ENCODE results near the gene CBLC.

CBLC gene

DNA sequence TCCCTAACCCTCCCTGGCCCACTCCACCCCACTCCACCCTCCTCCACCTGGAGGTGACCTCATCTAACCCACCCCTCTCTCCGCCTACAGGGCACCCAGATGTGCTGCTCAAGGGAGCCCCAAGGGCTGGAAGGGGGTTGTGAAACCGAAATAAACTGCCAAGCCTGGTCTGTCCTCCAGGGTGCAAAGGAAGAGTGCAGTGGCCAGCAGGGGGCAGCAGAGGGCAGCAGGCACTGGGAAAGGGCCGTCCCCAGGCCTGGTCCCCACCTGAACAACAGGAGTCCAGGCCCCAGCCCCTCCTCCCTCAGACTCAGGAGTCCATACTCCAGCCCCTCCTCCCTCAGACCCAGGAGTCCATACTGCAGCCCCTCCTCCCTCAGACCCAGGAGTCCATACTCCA lies 22.8 kb downstream of the CBLC start:
- Histone ChIP-seq H3K4me3 (ENCODE audit: low read length) (no peak overlapping the region), H3K9ac (ENCODE audit: low read length) (no peak overlapping the region), H3K4me1 (ENCODE audit: control insufficient read depth, insufficient read depth, low read length) (no peaks in the 10 kb centered on the region), H3K27ac (ENCODE audit: low read depth, low read length) (no peak overlapping the region), H3K27me3 (ENCODE audit: control insufficient read depth, insufficient read depth, low read length) (no peaks in the 10 kb centered on the region), H3K36me3 (ENCODE audit: control insufficient read depth, insufficient read depth, low read length) (no peaks in the 10 kb centered on the region)

DNA sequence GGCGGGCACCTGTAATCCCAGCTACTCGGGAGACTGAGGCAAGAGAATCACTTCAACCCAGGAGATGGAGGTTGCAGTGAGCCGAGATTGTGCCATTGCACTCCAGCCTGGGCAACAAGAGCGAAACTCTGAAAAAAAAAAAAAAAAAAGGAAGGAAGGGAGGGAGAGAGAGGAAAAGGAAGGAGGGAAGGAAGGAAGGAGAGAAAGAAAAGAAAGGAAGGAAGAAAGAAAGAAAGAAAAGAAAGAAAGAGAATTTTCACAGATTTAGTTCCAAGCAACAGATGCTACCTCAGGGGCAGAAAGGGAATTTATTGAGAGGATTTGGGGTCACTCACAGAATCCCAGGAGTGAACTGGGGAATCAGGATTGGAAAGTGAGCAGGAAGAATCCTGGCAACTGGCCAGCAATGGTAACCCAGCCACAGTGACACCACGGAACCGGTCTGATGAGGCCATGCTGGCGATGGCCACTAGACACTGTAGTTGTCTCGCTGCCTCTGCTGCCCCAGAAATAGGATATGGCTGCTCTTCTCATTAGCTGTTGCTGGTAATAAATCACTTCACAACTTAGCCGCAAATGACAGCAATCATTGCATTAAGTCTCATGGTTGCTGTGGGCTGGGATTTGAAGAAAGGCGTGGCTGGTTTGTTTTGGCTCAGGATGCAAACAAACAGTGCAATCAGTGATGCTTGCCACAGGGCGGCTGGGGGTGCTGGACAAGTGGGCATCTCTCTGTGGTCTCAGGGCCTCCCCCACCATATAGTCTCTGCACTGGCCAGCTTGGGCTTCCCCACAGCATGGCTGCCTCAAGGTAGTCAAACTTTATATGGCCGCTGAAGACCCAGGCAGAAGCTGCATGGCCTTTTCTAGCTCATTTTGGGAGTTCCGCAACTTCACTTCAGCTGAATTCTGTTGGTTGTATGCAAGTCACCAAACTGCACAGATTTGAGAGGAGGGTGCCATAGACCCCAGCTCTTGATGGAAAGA lies 26.0 kb downstream of the CBLC start:
- Histone ChIP-seq H3K9ac (ENCODE audit: low read length) (no peak overlapping the region), H3K36me3 (ENCODE audit: control insufficient read depth, insufficient read depth, low read length) (no peaks in the 10 kb centered on the region), H3K27me3 (ENCODE audit: control insufficient read depth, insufficient read depth, low read length) (no peaks in the 10 kb centered on the region), H3K4me3 (ENCODE audit: low read length) (no peak overlapping the region), H3K4me1 (ENCODE audit: control insufficient read depth, insufficient read depth, low read length) (no peaks in the 10 kb centered on the region), H3K27ac (ENCODE audit: low read depth, low read length) (no peak overlapping the region)

DNA sequence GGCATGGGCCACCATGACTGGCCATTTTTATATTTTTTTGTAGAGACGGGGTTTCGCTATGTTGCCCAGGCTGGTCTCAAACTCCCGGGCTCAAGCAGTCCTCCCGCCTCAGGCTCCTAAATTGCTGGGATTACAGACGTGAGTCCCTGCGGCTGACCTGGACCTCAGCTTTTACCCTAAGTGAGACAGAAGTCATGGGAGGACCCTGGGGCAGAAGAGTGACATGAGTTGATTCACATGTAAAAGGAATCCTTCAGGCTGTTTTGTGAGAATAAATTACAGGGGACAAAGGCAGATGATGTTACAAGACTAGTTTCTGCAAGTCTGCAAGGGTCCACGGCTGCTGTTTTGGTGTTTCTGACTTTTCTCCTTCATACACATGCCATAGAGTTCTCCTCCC lies 28.6 kb downstream of the CBLC start:
- no peak overlapping the region for H3K9ac ChIP-seq (ENCODE audit: low read length)
- H3K27ac ChIP-seq (ENCODE audit: low read depth, low read length), result no peak overlapping the region
- H3K4me3 ChIP-seq (ENCODE audit: low read length), result no peak overlapping the region
- peaks cover 2% of the 10 kb centered on the region for H3K27me3 ChIP-seq (ENCODE audit: control insufficient read depth, insufficient read depth, low read length)
- no peaks in the 10 kb centered on the region for H3K36me3 ChIP-seq (ENCODE audit: control insufficient read depth, insufficient read depth, low read length)
- H3K4me1 ChIP-seq (ENCODE audit: control insufficient read depth, insufficient read depth, low read length), result peaks cover 6% of the 10 kb centered on the region

DNA sequence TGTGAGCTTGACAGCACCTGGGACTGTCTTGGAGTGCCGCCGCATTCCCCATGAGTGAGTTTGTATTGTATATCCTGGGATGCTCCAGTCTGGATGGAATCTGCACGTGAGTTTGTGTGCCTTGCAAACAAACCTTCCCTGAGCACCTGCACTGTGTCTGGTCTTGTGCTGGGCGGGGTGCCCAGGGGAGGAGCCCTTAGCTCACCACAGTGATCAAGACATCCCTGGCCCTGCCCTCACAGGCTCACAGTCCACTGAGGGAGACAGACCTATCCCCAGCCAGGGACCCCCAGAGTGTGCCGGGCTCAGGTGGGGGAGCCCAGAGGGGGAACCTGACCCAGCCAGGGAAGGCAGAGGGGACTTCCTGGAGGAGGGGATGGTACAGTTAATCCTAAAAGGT lies 29.5 kb downstream of the CBLC start:
- H3K4me1 ChIP-seq (ENCODE audit: control insufficient read depth, insufficient read depth, low read length), result peaks cover 6% of the 10 kb centered on the region
- peaks cover 2% of the 10 kb centered on the region for H3K27me3 ChIP-seq (ENCODE audit: control insufficient read depth, insufficient read depth, low read length)
- H3K4me3 ChIP-seq (ENCODE audit: low read length), result no peak overlapping the region
- H3K9ac ChIP-seq (ENCODE audit: low read length), result no peak overlapping the region
- H3K27ac ChIP-seq (ENCODE audit: low read depth, low read length), result no peak overlapping the region
- H3K36me3 ChIP-seq (ENCODE audit: control insufficient read depth, insufficient read depth, low read length), result no peaks in the 10 kb centered on the region

DNA sequence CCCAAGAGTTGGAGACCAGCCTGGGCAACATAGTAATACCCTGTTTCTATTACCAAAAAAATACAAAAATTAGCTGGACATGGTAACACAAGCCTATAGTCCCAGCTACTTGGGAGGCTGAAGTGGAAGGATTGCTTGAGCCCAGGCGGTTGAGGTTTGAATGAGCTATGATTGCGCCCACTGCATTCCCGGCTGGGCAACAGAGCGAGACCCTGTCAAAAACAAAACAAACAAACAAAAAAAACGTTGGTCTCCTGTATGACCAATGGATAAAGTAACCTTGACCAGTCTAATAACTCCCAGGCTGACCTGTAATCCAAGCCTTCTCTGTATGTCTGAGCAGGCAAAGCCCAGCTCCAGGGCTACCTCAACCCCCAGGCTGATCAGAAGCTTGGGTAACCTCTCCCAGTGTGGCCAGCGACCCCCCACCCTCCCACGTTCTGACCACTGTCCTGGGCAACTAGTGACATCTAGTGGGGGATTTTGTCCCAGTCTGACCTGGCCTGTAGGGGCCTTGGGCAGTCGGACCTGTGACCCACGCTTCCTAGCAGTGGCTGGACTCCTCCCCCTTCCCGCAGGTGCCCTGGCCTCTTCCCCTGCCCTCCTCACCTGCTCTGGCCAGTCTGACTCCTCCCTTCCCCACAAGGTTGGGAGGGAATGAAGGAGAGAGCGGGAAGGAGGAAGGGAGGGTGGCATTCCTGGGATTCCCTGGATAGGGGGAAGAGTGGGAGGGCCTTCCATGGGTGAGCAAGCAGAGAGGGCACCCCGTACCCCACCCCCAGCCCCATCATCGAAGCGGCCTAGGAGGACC lies 30.2 kb downstream of the CBLC start:
- H3K36me3 ChIP-seq (ENCODE audit: control insufficient read depth, insufficient read depth, low read length), result no peaks in the 10 kb centered on the region
- H3K27ac ChIP-seq (ENCODE audit: low read depth, low read length), result no peak overlapping the region
- peaks cover 2% of the 10 kb centered on the region for H3K27me3 ChIP-seq (ENCODE audit: control insufficient read depth, insufficient read depth, low read length)
- no peak overlapping the region for H3K9ac ChIP-seq (ENCODE audit: low read length)
- no peak overlapping the region for H3K4me3 ChIP-seq (ENCODE audit: low read length)
- H3K4me1 ChIP-seq (ENCODE audit: control insufficient read depth, insufficient read depth, low read length), result peaks cover 6% of the 10 kb centered on the region

DNA sequence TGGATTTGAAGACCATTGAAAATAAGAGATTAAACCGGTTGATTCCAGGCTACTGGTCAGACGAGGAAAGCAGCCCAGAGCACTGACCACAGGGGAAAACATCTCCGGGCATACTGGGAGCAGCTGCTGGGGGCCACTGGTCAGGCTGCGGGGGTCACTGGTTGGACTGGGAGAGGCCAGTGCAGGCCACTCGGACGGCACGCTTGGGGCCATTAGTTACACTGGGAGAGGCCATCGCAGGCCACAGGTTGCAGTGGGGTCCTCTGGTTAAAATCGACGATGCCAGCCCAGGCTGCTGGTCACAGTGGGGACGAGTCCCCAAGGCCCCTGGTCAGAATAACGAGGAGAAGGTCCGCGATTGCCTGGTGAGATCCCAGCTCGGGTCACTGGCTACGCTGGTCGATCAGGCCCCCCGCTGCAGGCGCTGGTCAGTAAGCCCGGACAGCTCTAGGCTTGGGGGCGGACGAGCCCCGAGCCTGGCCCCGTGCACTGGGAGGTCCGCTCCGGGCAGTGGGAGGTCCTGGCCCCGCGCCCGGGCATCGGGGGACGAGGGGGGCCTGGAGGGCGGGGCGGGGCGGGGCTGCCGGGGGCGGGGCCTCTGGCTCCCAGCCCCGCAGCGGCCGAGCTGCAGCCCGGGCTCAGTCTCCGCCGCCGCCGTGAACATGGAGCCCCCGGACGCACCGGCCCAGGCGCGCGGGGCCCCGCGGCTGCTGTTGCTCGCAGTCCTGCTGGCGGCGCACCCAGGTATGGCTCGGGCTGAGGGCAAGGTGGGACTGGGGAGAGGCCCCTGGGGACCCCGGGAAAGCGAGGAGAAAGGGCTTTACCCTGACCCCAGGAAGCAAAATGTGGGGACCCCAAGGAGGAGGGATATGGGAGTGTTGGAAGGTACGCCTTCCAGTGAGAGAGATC lies 31.0 kb downstream of the CBLC start, which contains the start of gene BCAM:
Gene BCAM, plus strand, starts transcription at position 641 of the 909 bp plus-strand sequence. Its CDS starts 22 bp downstream, at position 663.
- Histone ChIP-seq H3K9ac (ENCODE audit: low read length) (peak within 1 kb of the TSS; percentile 61), H3K4me1 (ENCODE audit: control insufficient read depth, insufficient read depth, low read length) (peaks cover 6% of the 10 kb centered on the region)

DNA sequence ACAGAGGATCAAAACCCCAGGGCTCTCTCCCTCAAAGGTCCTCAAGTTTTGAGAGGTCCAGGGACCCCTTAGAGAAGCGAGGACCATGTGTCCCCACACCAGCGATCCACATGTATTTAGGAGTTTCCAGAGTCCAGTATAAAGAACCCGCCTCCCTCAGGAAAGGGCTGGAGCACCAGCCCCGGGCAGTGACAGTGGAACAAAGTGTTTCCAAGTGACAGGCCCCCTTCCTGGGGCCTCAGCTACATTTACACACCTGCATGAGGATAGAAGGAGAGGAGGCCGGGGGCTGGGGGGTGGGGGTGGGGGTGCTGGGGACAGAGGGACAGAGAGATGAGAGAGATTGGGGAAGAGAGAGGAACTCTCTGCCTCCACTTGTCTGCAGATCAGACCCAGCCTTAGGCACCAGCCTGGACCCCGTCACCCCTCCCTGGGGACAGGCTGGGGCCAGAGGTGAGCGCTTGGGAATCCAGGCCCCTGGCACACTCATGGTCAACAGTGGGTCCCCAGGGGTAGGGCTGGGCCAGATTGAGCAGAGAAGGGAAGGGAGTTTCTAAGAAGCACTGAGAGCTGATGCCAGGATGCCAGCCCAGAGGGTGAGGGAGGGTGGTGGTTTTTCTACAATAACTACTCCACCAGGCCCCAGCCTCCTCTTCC lies 32.0 kb downstream of the CBLC start:
- H3K4me3 ChIP-seq (ENCODE audit: low read length), result peak overlapping the region; percentile 75
- peaks cover 2% of the 10 kb centered on the region for H3K27me3 ChIP-seq (ENCODE audit: control insufficient read depth, insufficient read depth, low read length)
- no peaks in the 10 kb centered on the region for H3K36me3 ChIP-seq (ENCODE audit: control insufficient read depth, insufficient read depth, low read length)
- no peak overlapping the region for H3K27ac ChIP-seq (ENCODE audit: low read depth, low read length)
- peaks cover 6% of the 10 kb centered on the region for H3K4me1 ChIP-seq (ENCODE audit: control insufficient read depth, insufficient read depth, low read length)
- H3K9ac ChIP-seq (ENCODE audit: low read length), result peak overlapping the region; percentile 61

More for the DNA sequence above, 31.0 kb downstream of the CBLC start, which contains the start of gene BCAM:
- Histone ChIP-seq H3K36me3 (ENCODE audit: control insufficient read depth, insufficient read depth, low read length) (no peaks in the 10 kb centered on the region), H3K27ac (ENCODE audit: low read depth, low read length) (no peak within 1 kb of the TSS), H3K4me3 (ENCODE audit: low read length) (peak within 1 kb of the TSS; percentile 75), H3K27me3 (ENCODE audit: control insufficient read depth, insufficient read depth, low read length) (peaks cover 2% of the 10 kb centered on the region)

DNA sequence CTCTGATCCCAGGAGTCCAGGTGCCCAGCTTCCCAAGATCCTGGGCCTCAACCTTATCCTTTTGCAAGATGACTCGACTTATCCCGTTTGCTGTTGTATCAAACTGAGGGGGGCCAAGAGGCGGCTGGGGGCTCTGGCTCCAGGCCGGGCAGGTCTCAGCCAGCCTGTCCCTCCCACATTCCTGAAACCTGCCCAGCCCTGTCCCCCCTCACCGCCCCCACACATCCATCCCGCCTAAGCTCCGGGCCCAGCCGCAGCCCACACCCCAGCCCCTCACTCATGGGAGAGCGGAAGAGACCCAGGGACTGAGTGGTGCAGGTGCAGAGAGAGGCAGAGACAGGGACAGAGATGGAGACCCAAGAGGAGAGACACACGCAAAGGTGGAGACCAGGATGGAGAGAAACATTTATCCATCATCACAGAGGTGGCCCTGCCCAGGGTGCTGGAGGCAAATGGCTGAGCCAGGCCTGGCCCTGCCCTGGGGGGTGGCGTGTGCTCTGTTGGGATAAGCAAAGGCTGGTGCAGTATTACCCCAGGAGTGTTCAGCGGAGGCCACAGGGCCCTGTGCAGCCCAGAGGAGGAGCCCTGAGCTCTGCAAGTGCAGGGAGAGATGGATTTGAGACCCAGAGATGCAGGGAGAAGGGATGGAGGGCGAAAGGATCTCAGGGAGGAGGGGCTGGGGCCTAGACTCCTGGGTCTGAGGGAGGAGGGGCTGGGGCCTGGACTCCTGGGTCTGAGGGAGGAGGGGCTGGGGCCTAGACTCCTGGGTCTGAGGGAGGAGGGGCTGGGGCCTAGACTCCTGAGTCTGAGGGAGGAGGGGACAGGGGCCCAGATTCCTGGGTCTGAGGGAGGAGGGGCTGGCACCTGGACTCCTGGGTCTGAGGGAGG lies 32.8 kb downstream of the CBLC start:
- H3K27ac ChIP-seq (ENCODE audit: low read depth, low read length), result no peak overlapping the region
- no peak overlapping the region for H3K9ac ChIP-seq (ENCODE audit: low read length)
- H3K27me3 ChIP-seq (ENCODE audit: control insufficient read depth, insufficient read depth, low read length), result peaks cover 2% of the 10 kb centered on the region
- H3K36me3 ChIP-seq (ENCODE audit: control insufficient read depth, insufficient read depth, low read length), result no peaks in the 10 kb centered on the region
- peaks cover 6% of the 10 kb centered on the region for H3K4me1 ChIP-seq (ENCODE audit: control insufficient read depth, insufficient read depth, low read length)
- H3K4me3 ChIP-seq (ENCODE audit: low read length), result no peak overlapping the region

DNA sequence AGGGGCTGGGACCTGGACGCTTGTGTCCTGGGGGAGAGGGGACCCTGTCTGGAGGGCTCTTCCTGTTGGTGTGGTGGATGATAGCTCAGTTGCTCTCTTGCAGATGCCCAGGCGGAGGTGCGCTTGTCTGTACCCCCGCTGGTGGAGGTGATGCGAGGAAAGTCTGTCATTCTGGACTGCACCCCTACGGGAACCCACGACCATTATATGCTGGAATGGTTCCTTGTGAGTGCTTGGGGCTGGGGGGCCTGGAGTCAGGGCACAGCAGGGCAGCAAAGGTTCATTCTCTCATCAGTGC lies 33.4 kb downstream of the CBLC start:
- peaks cover 6% of the 10 kb centered on the region for H3K4me1 ChIP-seq (ENCODE audit: control insufficient read depth, insufficient read depth, low read length)
- no peak overlapping the region for H3K4me3 ChIP-seq (ENCODE audit: low read length)
- H3K9ac ChIP-seq (ENCODE audit: low read length), result no peak overlapping the region
- H3K36me3 ChIP-seq (ENCODE audit: control insufficient read depth, insufficient read depth, low read length), result no peaks in the 10 kb centered on the region
- peaks cover 2% of the 10 kb centered on the region for H3K27me3 ChIP-seq (ENCODE audit: control insufficient read depth, insufficient read depth, low read length)
- no peak overlapping the region for H3K27ac ChIP-seq (ENCODE audit: low read depth, low read length)

DNA sequence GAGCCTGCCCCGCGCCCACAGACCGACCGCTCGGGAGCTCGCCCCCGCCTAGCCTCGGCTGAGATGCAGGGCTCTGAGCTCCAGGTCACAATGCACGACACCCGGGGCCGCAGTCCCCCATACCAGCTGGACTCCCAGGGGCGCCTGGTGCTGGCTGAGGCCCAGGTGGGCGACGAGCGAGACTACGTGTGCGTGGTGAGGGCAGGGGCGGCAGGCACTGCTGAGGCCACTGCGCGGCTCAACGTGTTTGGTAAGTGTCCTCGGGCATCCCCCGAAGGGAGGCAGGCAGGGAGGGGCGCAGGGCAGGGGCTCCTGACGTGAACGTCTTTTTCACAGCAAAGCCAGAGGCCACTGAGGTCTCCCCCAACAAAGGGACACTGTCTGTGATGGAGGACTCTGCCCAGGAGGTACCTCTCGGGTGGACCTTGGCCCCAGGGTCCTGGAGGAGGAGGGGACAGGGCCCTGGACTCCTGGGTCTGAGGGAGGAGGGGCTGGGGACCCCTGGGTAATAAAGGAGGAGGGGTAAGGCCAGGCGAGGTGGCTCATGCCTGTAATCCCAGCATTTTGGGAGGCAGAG lies 34.5 kb downstream of the CBLC start:
- no peak overlapping the region for H3K27ac ChIP-seq (ENCODE audit: low read depth, low read length)
- H3K4me3 ChIP-seq (ENCODE audit: low read length), result no peak overlapping the region
- H3K27me3 ChIP-seq (ENCODE audit: control insufficient read depth, insufficient read depth, low read length), result peaks cover 2% of the 10 kb centered on the region
- peaks cover 6% of the 10 kb centered on the region for H3K4me1 ChIP-seq (ENCODE audit: control insufficient read depth, insufficient read depth, low read length)
- no peaks in the 10 kb centered on the region for H3K36me3 ChIP-seq (ENCODE audit: control insufficient read depth, insufficient read depth, low read length)
- no peak overlapping the region for H3K9ac ChIP-seq (ENCODE audit: low read length)

All from rectal smooth muscle tissue (tissue), 1 donor.